ENCODE data around the gene MSL1. TPM values are rescaled to one million over a fixed set of nuclear protein-coding genes. Genes with fewer than 3 reads are reported as not detected.
A peak's percentile ranks its signal among the peaks of the same experiment; 100 is the strongest.

The MSL1 gene
- total and polyA plus RNA-seq, 12 donors = 47.8 to 143 (median 72.1) TPM

DNA sequence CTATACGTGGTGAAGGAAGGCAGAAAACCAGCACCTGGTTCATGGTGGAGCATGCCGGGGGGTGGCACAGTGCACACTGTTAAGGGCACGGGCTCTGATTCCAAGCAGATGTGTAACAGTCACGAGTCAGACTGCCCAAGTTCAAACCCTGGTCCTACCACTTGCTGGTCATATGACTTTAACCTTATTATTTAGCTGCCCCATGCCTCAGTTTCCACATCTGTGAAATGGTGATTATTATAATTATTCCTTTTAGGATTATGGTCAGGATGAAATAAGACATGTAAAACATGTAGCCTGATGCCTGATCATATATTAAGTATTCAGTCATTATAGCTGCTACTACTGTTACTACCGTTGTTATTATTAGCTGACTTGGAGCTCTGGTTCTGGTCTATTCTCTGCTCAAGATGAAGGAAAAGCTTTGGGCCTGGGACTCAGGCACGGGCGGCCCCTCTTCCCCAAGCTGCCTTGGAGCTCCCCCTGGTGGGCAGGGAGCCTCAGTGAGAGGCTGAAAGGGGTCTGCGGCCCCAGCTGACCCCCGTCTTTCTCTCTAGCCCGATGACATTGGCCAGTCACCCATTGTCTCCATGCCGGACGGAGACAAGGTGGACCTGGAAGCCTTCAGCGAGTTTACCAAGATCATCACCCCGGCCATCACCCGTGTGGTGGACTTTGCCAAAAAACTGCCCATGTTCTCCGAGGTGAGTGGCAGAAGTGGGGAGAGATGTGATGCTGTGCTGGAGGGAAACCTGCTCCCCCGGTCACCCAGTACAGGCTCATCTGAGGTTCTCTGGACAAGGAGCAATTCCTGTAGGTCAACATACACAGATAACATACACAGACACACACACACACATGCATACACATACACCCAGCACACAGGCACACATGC, 35.4 kb upstream of the MSL1 start:
- 53 to 59% (median 56%) methylated on average over 10 to 17 of the region's 17 CpGs for WGBS, 4 donors
- Histone ChIP-seq H3K36me3 (replicated peaks in 1 of 2) (peaks cover 0 to 67% of the 10 kb centered on the region in 2 donors), H3K27me3 (no peaks in the 10 kb centered on the region), H3K4me1 (replicated peaks in 1 of 2) (no peaks in the 10 kb centered on the region), H3K27ac (peak overlapping the region in 2 of 5 donors; percentile 2 to 4), H3K4me3 (no peak overlapping the region), H3K9me3 (replicated peaks in 1 of 3) (no peaks in the 10 kb centered on the region)
- no peak for TF ChIP-seq POLR2A (IDR thresholded peaks at IDR 0.05)
- TF ChIP-seq, protein P1, sequence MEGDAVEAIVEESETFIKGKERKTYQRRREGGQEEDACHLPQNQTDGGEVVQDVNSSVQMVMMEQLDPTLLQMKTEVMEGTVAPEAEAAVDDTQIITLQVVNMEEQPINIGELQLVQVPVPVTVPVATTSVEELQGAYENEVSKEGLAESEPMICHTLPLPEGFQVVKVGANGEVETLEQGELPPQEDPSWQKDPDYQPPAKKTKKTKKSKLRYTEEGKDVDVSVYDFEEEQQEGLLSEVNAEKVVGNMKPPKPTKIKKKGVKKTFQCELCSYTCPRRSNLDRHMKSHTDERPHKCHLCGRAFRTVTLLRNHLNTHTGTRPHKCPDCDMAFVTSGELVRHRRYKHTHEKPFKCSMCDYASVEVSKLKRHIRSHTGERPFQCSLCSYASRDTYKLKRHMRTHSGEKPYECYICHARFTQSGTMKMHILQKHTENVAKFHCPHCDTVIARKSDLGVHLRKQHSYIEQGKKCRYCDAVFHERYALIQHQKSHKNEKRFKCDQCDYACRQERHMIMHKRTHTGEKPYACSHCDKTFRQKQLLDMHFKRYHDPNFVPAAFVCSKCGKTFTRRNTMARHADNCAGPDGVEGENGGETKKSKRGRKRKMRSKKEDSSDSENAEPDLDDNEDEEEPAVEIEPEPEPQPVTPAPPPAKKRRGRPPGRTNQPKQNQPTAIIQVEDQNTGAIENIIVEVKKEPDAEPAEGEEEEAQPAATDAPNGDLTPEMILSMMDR (IDR thresholded peaks at IDR 0.05) = peak; percentile 75 to 89 (median 80)
- DNase-seq = peak in 6 of 7 donors; percentile 56 to 76 (median 67)
- intact Hi-C loops (cut with DNase I) = no loop called here

DNA sequence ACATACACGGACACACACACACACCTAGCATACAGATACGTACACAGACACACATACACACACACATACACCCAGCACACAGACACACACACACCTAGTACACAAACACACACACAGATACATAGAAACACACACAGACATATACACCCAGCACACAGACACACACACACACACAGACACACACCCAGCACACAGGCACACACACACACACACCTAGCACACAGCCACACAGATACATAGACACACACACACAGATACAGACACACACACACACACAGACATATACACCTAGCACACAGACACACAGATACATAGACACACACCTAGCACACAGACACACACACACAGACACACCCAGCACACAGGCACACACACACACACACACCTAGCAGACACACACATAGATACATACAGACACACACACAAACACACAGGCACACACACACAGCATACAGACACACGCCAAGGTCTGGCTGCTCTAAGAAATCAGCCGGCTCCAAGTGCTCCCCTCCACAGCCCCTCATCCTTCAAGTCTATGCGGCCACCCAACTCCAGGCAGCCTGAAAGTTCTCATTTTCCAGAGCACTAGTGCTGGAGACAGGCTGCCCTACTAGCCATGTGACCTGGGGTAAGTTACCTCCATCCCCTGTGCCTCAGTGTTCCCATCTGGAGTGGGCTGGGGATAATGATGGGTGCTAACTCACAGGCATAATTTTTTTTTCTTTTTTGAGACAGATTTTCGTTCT, 34.5 kb upstream of the MSL1 start:
- Histone ChIP-seq H3K9me3 (replicated peaks in 1 of 3) (no peaks in the 10 kb centered on the region), H3K27me3 (no peaks in the 10 kb centered on the region), H3K4me3 (no peak overlapping the region), H3K4me1 (replicated peaks in 1 of 2) (peaks cover 5 to 6% of the 10 kb centered on the region in 2 donors), H3K27ac (peak overlapping the region in 1 of 5 donors; percentile 2), H3K36me3 (replicated peaks in 1 of 2) (peaks cover 0 to 67% of the 10 kb centered on the region in 2 donors)
- DNase-seq = no peak
- TF ChIP-seq, protein P1 (IDR thresholded peaks at IDR 0.05) = no peak
- TF ChIP-seq POLR2A (IDR thresholded peaks at IDR 0.05) = no peak
- intact Hi-C loops (cut with DNase I) = no loop called here
- WGBS, 4 donors = 66 to 80% (median 73%) methylated on average over 4 to 6 of the region's 6 CpGs

DNA sequence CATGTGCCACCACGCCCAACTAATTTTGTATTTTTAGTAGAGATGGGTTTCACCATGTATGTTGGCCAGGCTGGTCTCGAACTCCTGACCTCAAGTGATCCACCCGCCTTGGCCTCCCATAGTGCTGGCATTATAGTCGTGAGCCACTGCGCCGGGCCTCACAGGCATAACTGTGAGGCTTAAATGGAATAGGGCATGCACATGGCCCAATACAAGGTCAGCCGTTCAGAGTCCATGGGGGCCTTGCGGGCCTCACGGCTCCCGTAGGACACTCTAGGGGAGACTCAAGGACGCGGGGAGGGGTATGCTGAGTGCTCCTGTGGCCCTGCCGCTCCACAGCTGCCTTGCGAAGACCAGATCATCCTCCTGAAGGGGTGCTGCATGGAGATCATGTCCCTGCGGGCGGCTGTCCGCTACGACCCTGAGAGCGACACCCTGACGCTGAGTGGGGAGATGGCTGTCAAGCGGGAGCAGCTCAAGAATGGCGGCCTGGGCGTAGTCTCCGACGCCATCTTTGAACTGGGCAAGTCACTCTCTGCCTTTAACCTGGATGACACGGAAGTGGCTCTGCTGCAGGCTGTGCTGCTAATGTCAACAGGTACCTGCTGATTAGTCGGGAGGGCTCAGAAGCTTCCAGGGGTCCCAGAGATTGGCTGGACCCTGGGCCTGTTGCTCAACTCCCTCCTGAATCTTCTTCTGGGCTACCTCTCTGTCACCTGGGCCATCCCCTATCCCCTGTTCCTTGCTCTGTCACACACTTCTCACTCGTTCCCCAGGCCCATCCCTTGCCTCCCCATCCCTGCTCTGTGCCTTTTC, 33.7 kb upstream of the MSL1 start:
- H3K36me3 ChIP-seq (replicated peaks in 1 of 2) = peaks cover 0 to 71% of the 10 kb centered on the region in 2 donors
- WGBS, 4 donors = 77 to 87% (median 81%) methylated on average over 8 to 28 of the region's 28 CpGs
- intact Hi-C loops (cut with DNase I) = no loop called here
- H3K4me1 ChIP-seq (replicated peaks in 1 of 2) = peaks cover 8 to 12% of the 10 kb centered on the region in 2 donors
- TF ChIP-seq, protein P1 (IDR thresholded peaks at IDR 0.05) = no peak
- no peak for TF ChIP-seq POLR2A (IDR thresholded peaks at IDR 0.05)
- H3K4me3 ChIP-seq = no peak overlapping the region
- no peak for DNase-seq
- H3K9me3 ChIP-seq (replicated peaks in 1 of 3) = no peaks in the 10 kb centered on the region
- H3K27me3 ChIP-seq = no peaks in the 10 kb centered on the region
- no peak overlapping the region for H3K27ac ChIP-seq
